Psoas muscle (tissue), 8 donors: Measurements from ENCODE around the gene RNF180. TPM values are rescaled to one million over a fixed set of nuclear protein-coding genes. Genes with fewer than 3 reads are reported as not detected.

ENCODE experiments used
- ATAC-seq, 4 donors: fragments of 200-7000 bp; cut with Tn5 transposase; one replicate each; pipeline ENCODE4 v1.9.1; 2020; ENCODE audit warnings: moderate library complexity in 3 of 4, mild to moderate bottlenecking in 2 of 4
- DNase-seq, 2 donors: peaks; one replicate each; pipeline ENCODE4 v3.0.0-alpha.2; 2020
- H3K27ac ChIP-seq: fragments of 200-600 bp; one replicate; pipeline ENCODE4 v1.8.0; 2022
- H3K27me3 ChIP-seq, 3 donors: fragments of 200-600 bp in 1 of 3; one replicate each; pipeline versions ENCODE4 v1.6.1 to v1.8.0; 2013 to 2022; ENCODE audit warnings: low read length in 2 of 3, mild to moderate bottlenecking in 2 of 3, moderate library complexity in 1 of 3; ENCODE audit not compliant: insufficient read depth in 3 of 3
- H3K36me3 ChIP-seq, 2 donors: fragments of 200-600 bp in 1 of 2; one replicate each; pipeline versions ENCODE4 v1.6.1 to v1.8.0; 2013 to 2022; ENCODE audit warnings: low read depth in 1 of 2, mild to moderate bottlenecking in 1 of 2, moderate library complexity in 1 of 2; ENCODE audit not compliant: insufficient read depth in 1 of 2
- H3K4me1 ChIP-seq: fragments of 200-600 bp; one replicate; pipeline ENCODE4 v1.8.0; 2022
- H3K4me3 ChIP-seq: fragments of 200-600 bp; one replicate; pipeline ENCODE4 v1.8.0; 2022; ENCODE audit warnings: mild to moderate bottlenecking
- H3K9me3 ChIP-seq: fragments of 200-600 bp; one replicate; pipeline ENCODE4 v1.8.0; 2022
- CTCF ChIP-seq: fragments of 200-600 bp; IDR thresholded peaks from one replicate; pipeline ENCODE4 v1.8.0; 2022; ENCODE audit warnings: antibody characterized with exemption
- WGBS, 3 donors: extraction: QIAGEN DNeasy Blood & Tissue Kit; methylation state at CpG; one replicate each; pipeline versions ENCODE4 v1.1.6 to v1.1.7; 2013; 5-methylcytosine and 5-hydroxymethylcytosine counted together
- intact Hi-C, 2 donors: fragments of 100-400 bp; cut with DNase I; formaldehyde crosslinking; loops; one replicate each; pipeline versions ENCODE4 v1.11.0 to v1.14.2; 2022
- polyA plus RNA-seq, 3 donors: library from polyadenylated mRNA; stranded (reverse); fragments of 200-250 nt; gene quantifications; one replicate each; pipeline ENCODE4 v1.2.3, GENCODE V29; 2013
- total RNA-seq, 4 donors: library from RNA; stranded (reverse); fragmentation: NEBNext Ultra II Directional in 2 of 4; extraction: Animal tissue kit (Norgen Biotek cat#: 25700) in 2 of 4; gene quantifications; one replicate each; pipeline versions ENCODE4 v1.2.1 to v1.2.4, GENCODE V29; 2021 to 2023
- donor health status: healthy with polysubstance abuse.
- donor health status: DM: no; HTN: no; CAD: no; lungs with moderate emphysema.
- donor health status: Bipolar disorder and iron deficiency.
- donor health status: healthy.
- donor health status: DM: yes; HTN: yes; CAD: no.
- donor health status: DM: no; HTN: no; CAD: no.
- donor health status: DM: no; HTN: no; CAD: no.
- donor health status: DM: yes; HTN: yes; CAD: no.

The RNF180 gene
- total and polyA plus RNA-seq, 7 donors = 0.21 to 8.9 (median 4.6) TPM

- Histone ChIP-seq H3K4me1 (peaks cover 7% of the 10 kb centered on the region), H3K27ac (peak overlapping the region; percentile 78), H3K27me3 (no peaks in the 10 kb centered on the region), H3K9me3 (no peaks in the 10 kb centered on the region), H3K4me3 (peak overlapping the region; percentile 92), H3K36me3 (no peaks in the 10 kb centered on the region)
- intact Hi-C loops = no loop called here
- peak; percentile 27 to 51 (median 40) for ATAC-seq
- TF ChIP-seq CTCF = no peak
- WGBS, 3 donors = 15 to 24% (median 15%) methylated on average over 19 to 23 of the region's 23 CpGs
- DNase-seq = no peak
Measured at GRCh38 chr5:64166201-64166959, 737 bp downstream of the RNF180 start.

- DNase-seq (no peak), ATAC-seq (no peak)
- no peak for TF ChIP-seq CTCF
- 88 to 94% (median 90%) methylated on average over 2 of the region's 2 CpGs for WGBS, 3 donors
- intact Hi-C loops = no loop called here
- Histone ChIP-seq H3K4me3 (no peak overlapping the region), H3K27ac (no peak overlapping the region), H3K4me1 (no peaks in the 10 kb centered on the region), H3K36me3 (no peaks in the 10 kb centered on the region), H3K27me3 (no peaks in the 10 kb centered on the region), H3K9me3 (peaks cover 7% of the 10 kb centered on the region)
Measured at GRCh38 chr5:64176301-64176700, 10.7 kb downstream of the RNF180 start.

- no peak for ATAC-seq
Measured at GRCh38 chr5:64180661-64181343, 15.2 kb downstream of the RNF180 start.

GRCh38 chr5:64181440-64181839 is 15.8 kb downstream of the RNF180 start:
- no peak for DNase-seq
- no peaks in the 10 kb centered on the region for H3K9me3 ChIP-seq
- no peaks in the 10 kb centered on the region for H3K36me3 ChIP-seq
- TF ChIP-seq CTCF = no peak
- no peaks in the 10 kb centered on the region for H3K4me1 ChIP-seq
- no peak overlapping the region for H3K4me3 ChIP-seq
- intact Hi-C loops = no loop called here
- no peak overlapping the region for H3K27ac ChIP-seq
- H3K27me3 ChIP-seq = no peaks in the 10 kb centered on the region
- WGBS, 3 donors = 65 to 68% (median 68%) methylated on average over 2 of the region's 2 CpGs
- ATAC-seq = no peak

More at GRCh38 chr5:64180661-64181343, 15.2 kb downstream of the RNF180 start:
- TF ChIP-seq CTCF = no peak
- no peak for DNase-seq
- 46 to 60% (median 51%) methylated on average over 8 of the region's 8 CpGs for WGBS, 3 donors
- intact Hi-C loops = no loop called here
- Histone ChIP-seq H3K36me3 (no peaks in the 10 kb centered on the region), H3K27ac (no peak overlapping the region), H3K27me3 (no peaks in the 10 kb centered on the region), H3K4me3 (no peak overlapping the region), H3K4me1 (no peaks in the 10 kb centered on the region), H3K9me3 (no peaks in the 10 kb centered on the region)
